ENCODE measurements around the gene SLCO4A1.

SLCO4A1 gene

GRCh38 chr20:62686869-62687830 is 44.8 kb downstream of the SLCO4A1 start:
- DNase-seq (ENCODE audit: low read depth in 2 of 2) = no peak

DNA sequence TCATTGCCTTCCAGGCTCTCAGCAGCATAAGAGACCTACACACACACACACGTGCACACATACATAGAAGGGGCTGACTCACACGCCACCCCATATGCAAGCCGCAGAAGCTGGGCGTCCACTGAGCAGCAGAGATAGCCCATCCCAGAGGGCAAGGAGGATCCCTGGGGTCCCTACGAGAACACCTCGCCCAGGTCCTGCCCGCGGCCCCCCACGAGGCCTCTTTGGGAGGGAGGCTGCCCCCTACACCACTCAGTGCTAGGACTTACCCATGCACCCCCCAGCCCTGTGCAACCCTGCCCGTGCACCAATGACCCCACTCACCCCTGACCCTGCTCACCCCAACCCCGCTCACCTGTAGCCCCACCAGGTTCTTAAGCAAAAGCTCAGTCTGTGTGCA is 45.8 kb downstream of the SLCO4A1 start:
- DNase-seq (ENCODE audit: low read depth in 2 of 2) = no peak

GRCh38 chr20:62688855-62689460 is 46.7 kb downstream of the SLCO4A1 start:
- no peak for DNase-seq (ENCODE audit: low read depth in 2 of 2)

GRCh38 chr20:62689861-62690260 is 47.6 kb downstream of the SLCO4A1 start:
- DNase-seq (ENCODE audit: low read depth in 2 of 2) = no peak

GRCh38 chr20:62690261-62690820 is 48.0 kb downstream of the SLCO4A1 start:
- no peak for DNase-seq (ENCODE audit: low read depth in 2 of 2)

DNA sequence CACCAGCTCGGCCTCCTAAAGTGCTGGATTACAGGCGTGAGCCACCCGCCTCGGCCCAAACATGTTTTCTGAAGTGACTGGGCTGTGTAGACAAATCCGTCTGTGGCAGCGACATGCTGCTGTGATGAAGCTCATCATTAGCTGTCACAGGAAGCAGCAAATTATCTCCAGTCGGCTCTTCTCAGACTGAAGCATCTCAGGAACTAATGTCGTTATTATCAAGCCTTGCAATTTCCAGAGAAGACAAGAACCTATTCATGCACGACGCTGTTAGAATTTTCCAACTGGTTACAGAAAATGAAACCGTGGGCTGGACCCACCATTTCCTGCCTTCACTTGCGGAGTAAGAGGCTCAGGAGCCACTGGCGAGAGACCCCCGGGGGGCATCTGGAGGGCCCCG is 49.2 kb downstream of the SLCO4A1 start:
- no peak for DNase-seq (ENCODE audit: low read depth in 2 of 2)

DNA sequence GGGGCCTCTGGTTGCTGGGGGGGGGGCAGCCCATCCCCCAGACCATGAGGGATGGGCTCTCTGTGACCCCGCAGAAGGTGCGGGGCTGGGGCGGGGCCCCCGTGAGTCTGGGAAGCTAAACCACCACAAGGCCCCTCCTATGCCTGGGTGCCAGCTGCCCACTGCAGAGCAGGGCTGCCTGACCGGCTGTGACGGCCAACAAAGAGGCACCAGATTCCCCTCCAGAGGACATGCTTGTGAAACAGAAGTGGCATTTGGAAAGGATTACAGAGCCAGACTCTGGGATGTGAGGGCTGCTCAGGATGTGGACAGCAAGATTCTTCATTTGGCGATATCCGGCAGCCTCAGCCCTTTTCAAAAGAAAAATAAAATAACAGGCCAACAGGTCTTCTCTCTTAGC is 49.9 kb downstream of the SLCO4A1 start:
- no peak for DNase-seq (ENCODE audit: low read depth in 2 of 2)

DNA sequence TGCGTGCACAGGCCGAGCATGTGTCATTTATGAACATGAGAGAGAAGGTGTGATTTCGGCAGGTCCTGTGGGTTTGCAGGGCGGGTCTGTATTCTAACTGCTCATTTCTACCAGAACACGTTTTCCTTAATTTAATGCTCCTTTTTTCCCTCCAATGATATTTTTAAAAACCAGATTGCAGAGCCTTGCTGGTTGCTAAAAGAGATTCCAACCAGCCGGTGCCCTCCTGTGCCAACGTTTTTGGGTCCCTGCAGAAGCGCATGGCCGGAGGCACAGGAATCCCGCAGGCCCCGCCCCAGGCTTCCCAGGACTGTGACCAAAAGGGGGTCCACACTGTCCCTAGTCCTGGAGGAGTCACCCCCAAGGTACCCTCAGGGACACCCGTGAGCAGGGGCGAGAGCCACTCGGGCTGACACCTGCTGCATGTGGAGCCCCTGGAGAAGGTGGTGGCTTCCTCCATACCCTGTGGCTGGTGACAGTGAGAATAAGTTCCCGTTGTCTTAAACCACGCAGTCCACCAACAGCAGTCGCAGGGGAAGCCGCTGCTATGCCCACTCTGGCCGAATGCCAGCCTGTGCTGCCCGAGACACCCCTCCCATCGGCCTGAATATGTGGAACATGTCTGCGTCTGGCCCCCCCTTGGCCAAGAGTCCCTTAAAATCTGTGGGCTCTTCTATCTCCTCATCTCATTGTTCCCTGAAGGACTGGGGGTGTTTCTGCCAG is 50.7 kb downstream of the SLCO4A1 start:
- no peak for DNase-seq (ENCODE audit: low read depth in 2 of 2)

DNA sequence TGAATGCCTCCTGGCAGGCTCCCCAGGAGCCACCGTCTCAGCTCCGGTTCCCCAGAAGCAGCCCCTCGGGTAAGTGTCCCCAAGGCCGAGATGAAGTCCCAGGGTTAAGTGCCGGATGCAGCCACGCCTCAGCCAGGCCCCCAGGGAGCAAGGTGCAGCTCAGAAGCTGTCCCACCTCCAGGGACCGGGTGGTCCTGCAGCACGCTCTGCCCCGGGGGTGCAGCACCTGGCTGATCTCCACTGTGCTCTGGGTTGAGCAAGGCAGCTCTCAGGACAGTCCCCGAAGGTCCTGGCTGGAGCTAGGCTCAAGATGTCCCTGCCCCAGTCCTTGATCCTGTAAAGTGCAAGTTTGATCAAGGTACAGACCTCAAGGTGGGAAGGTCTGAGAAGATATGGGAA is 51.2 kb downstream of the SLCO4A1 start:
- DNase-seq (ENCODE audit: low read depth in 2 of 2) = no peak

DNA sequence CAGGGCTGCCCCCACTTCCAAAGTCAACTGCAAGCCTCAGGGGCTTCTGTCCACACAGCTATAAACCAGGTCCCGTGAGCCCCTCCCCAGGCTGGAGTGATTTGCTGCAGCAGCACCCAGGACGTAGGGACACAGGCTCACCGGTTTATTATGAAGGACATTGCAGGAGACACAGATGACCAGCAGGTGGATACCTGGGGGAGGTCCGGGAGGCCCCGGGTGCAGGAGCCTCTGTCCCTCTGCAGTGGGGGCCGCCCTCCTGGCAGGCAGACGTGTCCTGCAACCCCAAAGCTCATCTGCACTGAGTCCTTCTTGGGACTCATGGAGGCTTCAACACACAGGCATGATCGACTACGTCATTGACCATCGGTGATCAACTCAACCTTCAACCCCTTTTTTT is 51.8 kb downstream of the SLCO4A1 start:
- DNase-seq (ENCODE audit: low read depth in 2 of 2) = no peak

- DNase-seq (ENCODE audit: low read depth in 2 of 2) = no peak
These were observed 52.6 kb downstream of the SLCO4A1 start for GRCh38 chr20:62694868-62695267.

DNA sequence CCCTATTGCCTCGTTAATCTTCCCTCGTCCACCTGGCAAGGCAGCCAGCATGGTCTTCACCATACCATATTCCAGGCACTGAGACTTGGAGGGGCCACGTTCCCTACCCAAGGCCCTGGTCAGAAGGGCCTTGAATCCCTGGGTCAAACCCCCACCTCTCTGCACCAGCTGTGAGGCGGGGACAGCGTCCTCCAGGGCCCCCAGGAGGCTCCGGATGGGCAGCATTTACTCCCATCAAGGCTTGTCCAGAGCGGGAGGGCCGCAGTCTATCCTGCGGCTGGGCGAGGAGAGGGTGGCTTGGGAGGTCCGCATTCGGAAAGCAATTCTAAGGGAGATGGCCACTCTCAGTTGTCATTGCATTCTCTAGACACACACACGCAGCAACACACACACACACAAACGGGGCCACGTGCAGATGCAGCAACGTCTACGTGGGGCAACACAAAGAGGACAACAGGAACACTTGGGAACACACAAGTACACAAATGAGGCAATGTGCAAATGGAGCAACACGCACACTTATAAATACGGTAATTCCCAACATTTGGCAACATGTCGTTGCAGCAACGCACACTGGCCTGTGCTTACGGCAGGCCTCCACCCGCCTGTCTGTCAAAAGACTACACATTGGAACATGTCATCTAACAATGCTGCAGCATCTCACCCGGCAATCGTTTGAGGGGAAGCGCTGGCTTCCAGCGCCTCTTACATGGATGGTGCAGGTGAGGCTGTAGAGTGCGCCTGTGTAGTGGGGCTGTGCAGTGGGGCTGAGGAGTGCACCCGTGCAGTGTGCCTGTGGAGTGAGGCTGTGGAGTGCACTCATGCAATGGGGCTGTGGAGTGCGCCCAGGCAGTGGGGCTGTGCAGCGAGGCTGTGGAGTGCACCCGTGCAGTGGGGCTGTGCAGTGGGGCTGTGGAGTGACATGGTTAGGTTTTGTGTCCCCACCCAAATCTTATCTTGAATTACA is 53.4 kb downstream of the SLCO4A1 start:
- DNase-seq (ENCODE audit: low read depth in 2 of 2) = no peak

- no peak for DNase-seq (ENCODE audit: low read depth in 2 of 2)
These were observed 54.2 kb downstream of the SLCO4A1 start for GRCh38 chr20:62696434-62696957.

- DNase-seq (ENCODE audit: low read depth in 2 of 2) = no peak
These were observed 54.7 kb downstream of the SLCO4A1 start for GRCh38 chr20:62696989-62697388.

DNA sequence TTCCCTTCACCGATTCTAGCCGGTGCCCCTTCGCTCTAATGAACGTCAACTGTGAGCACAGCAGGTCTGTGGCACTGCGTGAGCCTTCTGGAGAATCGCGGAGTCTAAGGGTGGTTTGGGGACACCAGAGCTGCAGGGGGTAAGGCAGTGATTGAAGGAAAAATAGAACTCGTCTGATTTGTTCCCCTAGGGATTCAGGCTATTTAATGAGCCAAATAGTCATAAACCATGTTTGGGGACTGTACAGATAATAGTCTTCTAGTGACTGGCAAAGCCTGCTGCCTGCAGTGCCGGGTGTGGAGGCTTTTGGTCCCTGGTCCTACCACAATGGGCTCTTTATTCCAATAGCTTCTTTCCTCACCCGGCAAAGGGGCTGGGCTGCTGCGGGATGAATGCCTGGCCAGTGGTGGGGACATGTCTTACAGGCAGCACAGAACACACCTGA is 55.2 kb downstream of the SLCO4A1 start:
- no peak for DNase-seq (ENCODE audit: low read depth in 2 of 2)

- DNase-seq (ENCODE audit: low read depth in 2 of 2) = no peak
These were observed 55.9 kb downstream of the SLCO4A1 start for GRCh38 chr20:62698231-62698630.

DNA sequence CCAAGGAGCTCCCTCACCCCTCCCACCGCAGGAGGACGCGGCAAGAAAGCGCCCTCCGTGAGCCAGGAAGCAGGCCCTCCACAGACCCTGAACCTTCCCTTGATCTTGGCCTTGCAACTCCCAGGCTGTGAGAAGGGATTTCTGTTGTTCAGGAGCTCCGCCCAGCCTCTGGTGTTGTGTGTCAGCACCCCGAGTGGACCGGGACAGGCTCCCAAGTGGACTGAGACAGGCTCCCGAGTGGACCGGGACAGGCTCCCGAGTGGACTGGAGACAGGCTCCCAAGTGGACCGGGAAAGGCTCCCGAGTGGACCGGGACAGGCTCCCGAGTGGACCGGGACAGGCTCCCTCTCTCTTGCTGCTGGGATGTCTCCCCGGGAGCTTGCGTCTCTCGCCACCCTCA is 57.0 kb downstream of the SLCO4A1 start:
- DNase-seq (ENCODE audit: low read depth in 2 of 2) = no peak

DNA sequence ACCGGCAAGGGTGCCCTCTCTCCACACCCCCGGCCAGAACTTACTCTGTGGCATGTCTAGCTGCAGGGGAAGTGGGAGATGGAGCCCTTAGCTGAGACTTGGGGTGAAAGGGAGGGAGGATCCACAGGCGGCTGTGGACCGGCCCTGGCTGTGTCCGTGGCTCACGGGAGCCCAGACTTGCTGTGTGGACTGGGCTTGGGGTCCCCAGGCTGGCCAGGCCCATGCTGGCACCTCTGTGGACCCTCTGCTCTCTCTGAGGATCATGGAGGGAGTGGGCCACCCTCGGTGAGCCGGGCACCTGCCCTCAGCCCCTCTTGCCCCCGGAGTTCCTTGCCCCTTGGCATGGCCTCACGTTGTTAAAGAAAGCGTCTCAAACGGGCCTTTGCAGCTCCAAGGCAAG is 57.4 kb downstream of the SLCO4A1 start:
- DNase-seq (ENCODE audit: low read depth in 2 of 2) = no peak

GRCh38 chr20:62700261-62700930 is 58.1 kb downstream of the SLCO4A1 start:
- no peak for DNase-seq (ENCODE audit: low read depth in 2 of 2)

All from stimulated activated CD4-positive, alpha-beta T cell treated with anti-CD3 and anti-CD28 coated beads, Interleukin-1b, Interleukin-23, amount 100 ng/mL, for 1 hour (primary cell).